Psoas muscle (tissue), 8 donors: ENCODE data around the gene GALM. TPM values are rescaled to one million over a fixed set of nuclear protein-coding genes. Genes with fewer than 3 reads are reported as not detected.

ENCODE experiments used
- ATAC-seq, 4 donors: fragments of 200-7000 bp; cut with Tn5 transposase; one replicate each; pipeline ENCODE4 v1.9.1; 2020; ENCODE audit warnings: moderate library complexity in 3 of 4, mild to moderate bottlenecking in 2 of 4
- DNase-seq, 2 donors: peaks; one replicate each; pipeline ENCODE4 v3.0.0-alpha.2; 2020
- H3K27ac ChIP-seq: fragments of 200-600 bp; one replicate; pipeline ENCODE4 v1.8.0; 2022
- H3K27me3 ChIP-seq, 3 donors: fragments of 200-600 bp in 1 of 3; one replicate each; pipeline versions ENCODE4 v1.6.1 to v1.8.0; 2013 to 2022; ENCODE audit warnings: low read length in 2 of 3, mild to moderate bottlenecking in 2 of 3, moderate library complexity in 1 of 3; ENCODE audit not compliant: insufficient read depth in 3 of 3
- H3K36me3 ChIP-seq, 2 donors: fragments of 200-600 bp in 1 of 2; one replicate each; pipeline versions ENCODE4 v1.6.1 to v1.8.0; 2013 to 2022; ENCODE audit warnings: low read depth in 1 of 2, mild to moderate bottlenecking in 1 of 2, moderate library complexity in 1 of 2; ENCODE audit not compliant: insufficient read depth in 1 of 2
- H3K4me1 ChIP-seq: fragments of 200-600 bp; one replicate; pipeline ENCODE4 v1.8.0; 2022
- H3K4me3 ChIP-seq: fragments of 200-600 bp; one replicate; pipeline ENCODE4 v1.8.0; 2022; ENCODE audit warnings: mild to moderate bottlenecking
- H3K9me3 ChIP-seq: fragments of 200-600 bp; one replicate; pipeline ENCODE4 v1.8.0; 2022
- WGBS, 3 donors: extraction: QIAGEN DNeasy Blood & Tissue Kit; methylation state at CpG; one replicate each; pipeline versions ENCODE4 v1.1.6 to v1.1.7; 2013; 5-methylcytosine and 5-hydroxymethylcytosine counted together
- intact Hi-C, 2 donors: fragments of 100-400 bp; cut with DNase I; formaldehyde crosslinking; loops; one replicate each; pipeline versions ENCODE4 v1.11.0 to v1.14.2; 2022
- polyA plus RNA-seq, 3 donors: library from polyadenylated mRNA; stranded (reverse); fragments of 200-250 nt; gene quantifications; one replicate each; pipeline ENCODE4 v1.2.3, GENCODE V29; 2013
- total RNA-seq, 4 donors: library from RNA; stranded (reverse); fragmentation: NEBNext Ultra II Directional in 2 of 4; extraction: Animal tissue kit (Norgen Biotek cat#: 25700) in 2 of 4; gene quantifications; one replicate each; pipeline versions ENCODE4 v1.2.1 to v1.2.4, GENCODE V29; 2021 to 2023
- TF ChIP-seq, protein P1 (sequence below): fragments of 200-600 bp; IDR thresholded peaks from one replicate; pipeline ENCODE4 v1.8.0; 2022; ENCODE audit warnings: antibody characterized with exemption
- donor health status: healthy with polysubstance abuse.
- donor health status: DM: no; HTN: no; CAD: no; lungs with moderate emphysema.
- donor health status: Bipolar disorder and iron deficiency.
- donor health status: healthy.
- donor health status: DM: yes; HTN: yes; CAD: no.
- donor health status: DM: no; HTN: no; CAD: no.
- donor health status: DM: no; HTN: no; CAD: no.
- donor health status: DM: yes; HTN: yes; CAD: no.

Gene GALM
- total and polyA plus RNA-seq, 7 donors, result 2.0 to 16.1 (median 5.4) TPM

DNA sequence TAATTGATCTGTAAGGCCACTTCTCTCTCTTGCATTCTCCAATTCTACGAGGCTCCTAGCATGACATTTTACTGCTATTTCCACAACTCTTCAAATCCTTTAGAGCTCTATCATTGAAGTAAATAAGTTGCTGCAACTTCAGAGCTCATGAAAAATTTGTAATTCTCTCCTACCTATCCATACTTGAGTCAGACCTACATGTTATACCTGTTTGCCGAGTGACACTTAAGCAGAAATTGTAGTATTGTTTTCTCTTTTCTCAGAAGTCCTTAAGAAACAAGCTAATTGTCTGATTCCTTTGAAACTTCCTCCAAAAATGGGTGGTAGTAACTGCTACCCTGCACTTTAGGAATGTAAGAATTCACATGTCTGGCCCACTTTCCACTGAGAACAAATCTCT lies 26.1 kb downstream of the GALM start:
- H3K4me3 ChIP-seq, result no peak overlapping the region
- H3K27me3 ChIP-seq, result no peaks in the 10 kb centered on the region
- H3K27ac ChIP-seq, result no peak overlapping the region
- no peak for DNase-seq
- peaks cover 0 to 24% of the 10 kb centered on the region in 2 donors for H3K36me3 ChIP-seq
- ATAC-seq, result no peak
- H3K4me1 ChIP-seq, result peaks cover 3% of the 10 kb centered on the region
- 90 to 98% (median 94%) methylated on average over 2 of the region's 2 CpGs for WGBS, 3 donors
- H3K9me3 ChIP-seq, result no peaks in the 10 kb centered on the region
- TF ChIP-seq, protein P1, sequence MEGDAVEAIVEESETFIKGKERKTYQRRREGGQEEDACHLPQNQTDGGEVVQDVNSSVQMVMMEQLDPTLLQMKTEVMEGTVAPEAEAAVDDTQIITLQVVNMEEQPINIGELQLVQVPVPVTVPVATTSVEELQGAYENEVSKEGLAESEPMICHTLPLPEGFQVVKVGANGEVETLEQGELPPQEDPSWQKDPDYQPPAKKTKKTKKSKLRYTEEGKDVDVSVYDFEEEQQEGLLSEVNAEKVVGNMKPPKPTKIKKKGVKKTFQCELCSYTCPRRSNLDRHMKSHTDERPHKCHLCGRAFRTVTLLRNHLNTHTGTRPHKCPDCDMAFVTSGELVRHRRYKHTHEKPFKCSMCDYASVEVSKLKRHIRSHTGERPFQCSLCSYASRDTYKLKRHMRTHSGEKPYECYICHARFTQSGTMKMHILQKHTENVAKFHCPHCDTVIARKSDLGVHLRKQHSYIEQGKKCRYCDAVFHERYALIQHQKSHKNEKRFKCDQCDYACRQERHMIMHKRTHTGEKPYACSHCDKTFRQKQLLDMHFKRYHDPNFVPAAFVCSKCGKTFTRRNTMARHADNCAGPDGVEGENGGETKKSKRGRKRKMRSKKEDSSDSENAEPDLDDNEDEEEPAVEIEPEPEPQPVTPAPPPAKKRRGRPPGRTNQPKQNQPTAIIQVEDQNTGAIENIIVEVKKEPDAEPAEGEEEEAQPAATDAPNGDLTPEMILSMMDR, result no peak
- intact Hi-C loops, result no loop called here

GRCh38 chr2:38692636-38693318 lies 26.9 kb downstream of the GALM start:
- ATAC-seq (peak in 1 of 4 donors; percentile 60), DNase-seq (no peak)
- intact Hi-C loops, result no loop called here
- H3K27ac ChIP-seq, result no peak overlapping the region
- H3K4me3 ChIP-seq, result no peak overlapping the region
- WGBS, 3 donors, result 84 to 90% (median 84%) methylated on average over 8 of the region's 8 CpGs
- H3K27me3 ChIP-seq, result no peaks in the 10 kb centered on the region
- TF ChIP-seq, protein P1, result no peak
- peaks cover 0 to 24% of the 10 kb centered on the region in 2 donors for H3K36me3 ChIP-seq
- H3K4me1 ChIP-seq, result peaks cover 3% of the 10 kb centered on the region
- H3K9me3 ChIP-seq, result no peaks in the 10 kb centered on the region

- ATAC-seq (no peak), DNase-seq (no peak)
- H3K9me3 ChIP-seq, result no peaks in the 10 kb centered on the region
- no peaks in the 10 kb centered on the region for H3K27me3 ChIP-seq
- TF ChIP-seq, protein P1, result no peak
- intact Hi-C loops, result no loop called here
- peaks cover 0 to 12% of the 10 kb centered on the region in 2 donors for H3K36me3 ChIP-seq
- no peaks in the 10 kb centered on the region for H3K4me1 ChIP-seq
- no peak overlapping the region for H3K27ac ChIP-seq
- WGBS, 3 donors, result 83 to 88% (median 86%) methylated on average over 8 of the region's 8 CpGs
- no peak overlapping the region for H3K4me3 ChIP-seq
Measured at GRCh38 chr2:38697116-38697840, 31.4 kb downstream of the GALM start.

DNA sequence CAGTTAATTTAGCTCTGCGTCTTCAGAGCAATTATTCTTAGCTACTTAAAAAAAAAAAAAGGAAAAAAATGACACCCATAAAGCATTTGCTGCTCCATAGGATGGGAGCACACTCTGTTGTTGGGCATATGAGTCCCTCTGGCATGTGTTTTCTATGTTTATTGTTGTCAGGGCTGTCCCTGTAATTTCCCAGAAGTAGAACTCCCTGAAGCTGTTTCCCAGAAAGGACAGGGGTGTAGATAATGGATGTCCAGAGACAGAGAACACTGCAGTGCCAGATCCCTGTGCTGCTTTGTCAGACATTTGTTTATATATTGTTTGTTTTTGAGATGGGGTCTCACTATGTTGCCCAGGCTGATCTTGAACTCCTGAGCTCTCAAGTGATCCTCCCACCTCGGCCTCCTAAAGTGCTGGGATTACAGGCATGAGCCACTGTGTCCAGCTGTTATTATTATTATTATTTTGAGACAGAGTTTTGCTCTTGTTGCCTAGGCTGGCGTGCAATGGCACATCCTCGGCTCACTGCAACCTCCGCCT lies 32.6 kb downstream of the GALM start:
- no peak overlapping the region for H3K27ac ChIP-seq
- DNase-seq, result no peak
- ATAC-seq, result no peak

More for the DNA sequence above, 32.6 kb downstream of the GALM start:
- H3K4me1 ChIP-seq, result no peaks in the 10 kb centered on the region
- no peaks in the 10 kb centered on the region for H3K9me3 ChIP-seq
- intact Hi-C loops, result no loop called here
- TF ChIP-seq, protein P1, result no peak
- H3K4me3 ChIP-seq, result no peak overlapping the region
- H3K36me3 ChIP-seq, result peaks cover 0 to 10% of the 10 kb centered on the region in 2 donors
- no peaks in the 10 kb centered on the region for H3K27me3 ChIP-seq
- 92 to 95% (median 93%) methylated on average over 5 of the region's 5 CpGs for WGBS, 3 donors
